Measurements from ENCODE around the gene TRIP4.
"Not testable (repeated sequence)": the region's sequence is repeated elsewhere in the genome, so short reads cannot be mapped to it uniquely, and the experiment has no call there.

Gene TRIP4

GRCh38 chr15:64490598-64491259, 103.1 kb downstream of the TRIP4 start:
- no peak for DNase-seq (ENCODE audit: low read depth in 2 of 2)

GRCh38 chr15:64493641-64494040, 106.0 kb downstream of the TRIP4 start:
- DNase-seq (ENCODE audit: low read depth in 2 of 2), result no peak

- DNase-seq (ENCODE audit: low read depth in 2 of 2), result not testable (repeated sequence)
Measured at GRCh38 chr15:64495968-64496367, 108.3 kb downstream of the TRIP4 start.

- DNase-seq (ENCODE audit: low read depth in 2 of 2), result no peak
Measured at GRCh38 chr15:64500695-64501395, 113.2 kb downstream of the TRIP4 start.

- no peak for DNase-seq (ENCODE audit: low read depth in 2 of 2)
Measured at GRCh38 chr15:64501396-64501715, 113.7 kb downstream of the TRIP4 start.

GRCh38 chr15:64502151-64502550, 114.5 kb downstream of the TRIP4 start:
- no peak for DNase-seq (ENCODE audit: low read depth in 2 of 2)

- DNase-seq (ENCODE audit: low read depth in 2 of 2), result no peak
Measured at GRCh38 chr15:64502551-64502950, 114.9 kb downstream of the TRIP4 start.

- no peak for DNase-seq (ENCODE audit: low read depth in 2 of 2)
Measured at GRCh38 chr15:64503197-64503596, 115.6 kb downstream of the TRIP4 start.

GRCh38 chr15:64503640-64504039, 116.0 kb downstream of the TRIP4 start:
- DNase-seq (ENCODE audit: low read depth in 2 of 2), result no peak
